Measurements from ENCODE around the gene CD244. TPM values are rescaled to one million over a fixed set of nuclear protein-coding genes. Genes with fewer than 3 reads are reported as not detected.

CD244 gene
- polyA plus RNA-seq, 2 of the 4 experiments (the other 2 are of a cell fraction): 0.03 TPM; not detected in 1

DNA sequence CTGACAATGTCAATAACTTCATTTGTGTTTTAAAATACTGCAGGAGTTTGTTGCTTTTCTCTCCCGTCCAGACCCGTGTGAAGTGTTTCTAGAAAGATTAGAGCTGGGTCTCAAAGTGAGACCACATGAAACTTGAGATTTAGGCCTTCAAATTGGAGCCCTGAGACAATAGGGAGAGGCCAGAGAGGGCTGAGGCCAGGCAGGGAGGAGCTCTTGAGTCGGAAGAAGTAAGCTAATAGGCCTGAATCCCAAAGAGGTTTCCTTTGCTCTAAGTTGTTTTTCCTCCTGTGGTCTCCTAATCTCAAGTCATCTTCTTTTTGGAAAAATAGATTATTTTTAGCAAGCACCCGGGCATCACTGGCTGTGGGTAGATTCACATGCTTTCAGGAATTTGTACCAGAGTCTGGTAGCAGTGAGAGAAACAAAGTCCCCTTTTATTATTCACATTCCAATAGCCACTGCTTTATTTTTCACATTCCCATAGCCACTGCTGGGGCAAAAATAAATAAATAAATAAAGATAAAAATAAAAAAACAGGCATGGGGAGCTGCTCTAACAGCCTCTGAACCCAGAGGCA lies 25.6 kb downstream of the CD244 start:
- WGBS (ENCODE audit: missing lambda C conversion rate): 66% methylated on average over 4 of the region's 4 CpGs
- Histone ChIP-seq H3K9me3 (no peaks in the 10 kb centered on the region), H3K4me2 (no peak overlapping the region), H3K27ac (no peak overlapping the region; a peak in 1 of 6 replicates), H3K4me1 (no peaks in the 10 kb centered on the region), H3K4me3 (no peak overlapping the region)
- DNase-seq (ENCODE audit: low read depth in 1 of 2, low spot score in 1 of 2): no peak
- FAIRE-seq: no peak
- TF ChIP-seq JUNB (IDR thresholded peaks at IDR 0.05): no peak
- no peak for TF ChIP-seq TFCP2L1 (CRISPR knock-in tag; IDR thresholded peaks at IDR 0.05)
- TF ChIP-seq POLR2A (IDR thresholded peaks at IDR 0.05; ENCODE audit: low read length): no peak
- no peak for TF ChIP-seq PHF8 (IDR thresholded peaks at IDR 0.05; ENCODE audit: borderline replicate concordance, low read depth)
- no peak for TF ChIP-seq HEYL (CRISPR knock-in tag; IDR thresholded peaks at IDR 0.05)
- TF ChIP-seq ESRRA (IDR thresholded peaks at IDR 0.05; ENCODE audit: borderline replicate concordance, low read length): no peak
- no peak for TF ChIP-seq HOXA7 (CRISPR knock-in tag; IDR thresholded peaks at IDR 0.05)
- TF ChIP-seq EHF (CRISPR knock-in tag; IDR thresholded peaks at IDR 0.05): no peak
- no peak for TF ChIP-seq ELK1 (IDR thresholded peaks at IDR 0.05; ENCODE audit: low read depth, low read length)
- TF ChIP-seq HOXB13 (CRISPR knock-in tag; IDR thresholded peaks at IDR 0.05; ENCODE audit: low read depth): no peak
- TF ChIP-seq, protein P1, sequence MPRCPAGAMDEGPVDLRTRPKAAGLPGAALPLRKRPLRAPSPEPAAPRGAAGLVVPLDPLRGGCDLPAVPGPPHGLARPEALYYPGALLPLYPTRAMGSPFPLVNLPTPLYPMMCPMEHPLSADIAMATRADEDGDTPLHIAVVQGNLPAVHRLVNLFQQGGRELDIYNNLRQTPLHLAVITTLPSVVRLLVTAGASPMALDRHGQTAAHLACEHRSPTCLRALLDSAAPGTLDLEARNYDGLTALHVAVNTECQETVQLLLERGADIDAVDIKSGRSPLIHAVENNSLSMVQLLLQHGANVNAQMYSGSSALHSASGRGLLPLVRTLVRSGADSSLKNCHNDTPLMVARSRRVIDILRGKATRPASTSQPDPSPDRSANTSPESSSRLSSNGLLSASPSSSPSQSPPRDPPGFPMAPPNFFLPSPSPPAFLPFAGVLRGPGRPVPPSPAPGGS (IDR thresholded peaks at IDR 0.05): no peak
- no peak for TF ChIP-seq POLR2AphosphoS2 (conservative IDR thresholded peaks at IDR 0.05; ENCODE audit: low read length)
- TF ChIP-seq, protein P2, sequence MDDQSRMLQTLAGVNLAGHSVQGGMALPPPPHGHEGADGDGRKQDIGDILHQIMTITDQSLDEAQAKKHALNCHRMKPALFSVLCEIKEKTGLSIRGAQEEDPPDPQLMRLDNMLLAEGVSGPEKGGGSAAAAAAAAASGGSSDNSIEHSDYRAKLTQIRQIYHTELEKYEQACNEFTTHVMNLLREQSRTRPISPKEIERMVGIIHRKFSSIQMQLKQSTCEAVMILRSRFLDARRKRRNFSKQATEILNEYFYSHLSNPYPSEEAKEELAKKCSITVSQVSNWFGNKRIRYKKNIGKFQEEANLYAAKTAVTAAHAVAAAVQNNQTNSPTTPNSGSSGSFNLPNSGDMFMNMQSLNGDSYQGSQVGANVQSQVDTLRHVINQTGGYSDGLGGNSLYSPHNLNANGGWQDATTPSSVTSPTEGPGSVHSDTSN (IDR thresholded peaks at IDR 0.05): no peak
- TF ChIP-seq RARB (CRISPR knock-in tag; IDR thresholded peaks at IDR 0.05): no peak
- no peak for TF ChIP-seq USF2 (IDR thresholded peaks at IDR 0.05)
- TF ChIP-seq MYC (IDR thresholded peaks at IDR 0.05; ENCODE audit: borderline replicate concordance, low read length): no peak
- no peak for TF ChIP-seq EHMT2 (IDR thresholded peaks at IDR 0.05; ENCODE audit: low read depth)
- TF ChIP-seq TP53 (CRISPR knock-in tag; IDR thresholded peaks at IDR 0.05): no peak
- TF ChIP-seq CHD4 (IDR thresholded peaks at IDR 0.05; ENCODE audit: borderline replicate concordance): no peak
- ChIA-PET CTCF (interaction anchor here (1.0 to 10.1 kb wide), 6 partner anchors 9 to 260 kb away, joined by 3 to 149 read pairs (median 6); partner anchors contain the start of gene ITLN2), POLR2A (no interaction called here)
- ATAC-seq: no peak

GRCh38 chr1:160836561-160836960 lies 26.1 kb downstream of the CD244 start:
- FAIRE-seq (no peak), ATAC-seq (no peak), DNase-seq (ENCODE audit: low read depth in 1 of 2, low spot score in 1 of 2) (no peak)
- H3K9me3 ChIP-seq: no peaks in the 10 kb centered on the region
- ChIA-PET POLR2A (no interaction called here), CTCF (interaction anchor here (1.0 to 10.1 kb wide), 7 partner anchors 10 to 261 kb away, joined by 3 to 149 read pairs (median 4); partner anchors contain the start of gene ITLN2)
- no peak overlapping the region for H3K4me2 ChIP-seq
- no peaks in the 10 kb centered on the region for H3K4me1 ChIP-seq
- no peak overlapping the region for H3K4me3 ChIP-seq
- no peak overlapping the region; a peak in 1 of 6 replicates for H3K27ac ChIP-seq
- WGBS (ENCODE audit: missing lambda C conversion rate): 74% methylated on average over 3 of the region's 3 CpGs
- no peak for TF ChIP-seq EHMT2 (IDR thresholded peaks at IDR 0.05; ENCODE audit: low read depth)
- TF ChIP-seq EHF (CRISPR knock-in tag; IDR thresholded peaks at IDR 0.05): no peak
- no peak for TF ChIP-seq POLR2AphosphoS2 (conservative IDR thresholded peaks at IDR 0.05; ENCODE audit: low read length)
- TF ChIP-seq, protein P3, sequence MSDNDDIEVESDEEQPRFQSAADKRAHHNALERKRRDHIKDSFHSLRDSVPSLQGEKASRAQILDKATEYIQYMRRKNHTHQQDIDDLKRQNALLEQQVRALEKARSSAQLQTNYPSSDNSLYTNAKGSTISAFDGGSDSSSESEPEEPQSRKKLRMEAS (IDR thresholded peaks at IDR 0.05): no peak
- TF ChIP-seq MAFK (IDR thresholded peaks at IDR 0.05; ENCODE audit: partially characterized antibody): no peak
- no peak for TF ChIP-seq RNF2 (IDR thresholded peaks at IDR 0.05; ENCODE audit: borderline replicate concordance, low read depth)
- TF ChIP-seq, protein P4, sequence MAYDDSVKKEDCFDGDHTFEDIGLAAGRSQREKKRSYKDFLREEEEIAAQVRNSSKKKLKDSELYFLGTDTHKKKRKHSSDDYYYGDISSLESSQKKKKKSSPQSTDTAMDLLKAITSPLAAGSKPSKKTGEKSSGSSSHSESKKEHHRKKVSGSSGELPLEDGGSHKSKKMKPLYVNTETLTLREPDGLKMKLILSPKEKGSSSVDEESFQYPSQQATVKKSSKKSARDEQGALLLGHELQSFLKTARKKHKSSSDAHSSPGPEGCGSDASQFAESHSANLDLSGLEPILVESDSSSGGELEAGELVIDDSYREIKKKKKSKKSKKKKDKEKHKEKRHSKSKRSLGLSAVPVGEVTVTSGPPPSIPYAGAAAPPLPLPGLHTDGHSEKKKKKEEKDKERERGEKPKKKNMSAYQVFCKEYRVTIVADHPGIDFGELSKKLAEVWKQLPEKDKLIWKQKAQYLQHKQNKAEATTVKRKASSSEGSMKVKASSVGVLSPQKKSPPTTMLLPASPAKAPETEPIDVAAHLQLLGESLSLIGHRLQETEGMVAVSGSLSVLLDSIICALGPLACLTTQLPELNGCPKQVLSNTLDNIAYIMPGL (CRISPR knock-in tag; IDR thresholded peaks at IDR 0.05; ENCODE audit: borderline replicate concordance): no peak
- TF ChIP-seq ZNF302 (CRISPR knock-in tag; IDR thresholded peaks at IDR 0.05): no peak
- TF ChIP-seq ELK1 (IDR thresholded peaks at IDR 0.05; ENCODE audit: low read depth, low read length): no peak
